RPMI8226 (cell line): Measurements from ENCODE around the gene CLMN.

Experiments used
- DNase-seq: peaks from one replicate; pipeline ENCODE4 v3.0.0-alpha.2; 2015

Gene CLMN

GRCh38 chr14:95237121-95237957 is 82.4 kb downstream of the CLMN start:
- DNase-seq: no peak

- DNase-seq: no peak
Measured at GRCh38 chr14:95236221-95236620, 83.5 kb downstream of the CLMN start.

- no peak for DNase-seq
Measured at GRCh38 chr14:95235767-95236166, 83.9 kb downstream of the CLMN start.

- DNase-seq: no peak
Measured at GRCh38 chr14:95235351-95235750, 84.4 kb downstream of the CLMN start.

- DNase-seq: no peak
Measured at GRCh38 chr14:95234426-95234825, 85.3 kb downstream of the CLMN start.

- peak; percentile 82 for DNase-seq
Measured at GRCh38 chr14:95233702-95234241, 85.9 kb downstream of the CLMN start.

- DNase-seq: no peak
Measured at GRCh38 chr14:95232894-95233584, 86.7 kb downstream of the CLMN start.

- DNase-seq: no peak
Measured at GRCh38 chr14:95231966-95232633, 87.6 kb downstream of the CLMN start.

- no peak for DNase-seq
Measured at GRCh38 chr14:95229749-95230148, 90.0 kb downstream of the CLMN start.

GRCh38 chr14:95228240-95228639 is 91.5 kb downstream of the CLMN start:
- no peak for DNase-seq

- no peak for DNase-seq
Measured at GRCh38 chr14:95227279-95227860, 92.3 kb downstream of the CLMN start.

- no peak for DNase-seq
Measured at GRCh38 chr14:95226801-95227200, 92.9 kb downstream of the CLMN start.

GRCh38 chr14:95225251-95225887 is 94.3 kb downstream of the CLMN start:
- no peak for DNase-seq

- no peak for DNase-seq
Measured at GRCh38 chr14:95222870-95223398, 96.8 kb downstream of the CLMN start.

GRCh38 chr14:95222151-95222631 is 97.5 kb downstream of the CLMN start:
- no peak for DNase-seq

- DNase-seq: no peak
Measured at GRCh38 chr14:95221531-95221930, 98.2 kb downstream of the CLMN start.

- DNase-seq: no peak
Measured at GRCh38 chr14:95220663-95221231, 99.0 kb downstream of the CLMN start.

- no peak for DNase-seq
Measured at GRCh38 chr14:95218472-95219193, 101.1 kb downstream of the CLMN start.

- no peak for DNase-seq
Measured at GRCh38 chr14:95218006-95218405, 101.7 kb downstream of the CLMN start.

- DNase-seq: no peak
Measured at GRCh38 chr14:95217391-95217900, 102.3 kb downstream of the CLMN start.

GRCh38 chr14:95216008-95216407 is 103.7 kb downstream of the CLMN start:
- no peak for DNase-seq
